GM19099 (cell line): ENCODE data around the gene VPS39.

Experiments
- POLR2A ChIP-seq: IDR thresholded peaks from 3 replicates; pipeline ENCODE4 v1.6.1; 2011; ENCODE audit warnings: low read depth; ENCODE audit not compliant: insufficient read length; ENCODE audit errors: extremely low read depth

Gene VPS39

GRCh38 chr15:42146551-42147430, 61.3 kb downstream of the VPS39 start:
- no peak for TF ChIP-seq POLR2A

DNA sequence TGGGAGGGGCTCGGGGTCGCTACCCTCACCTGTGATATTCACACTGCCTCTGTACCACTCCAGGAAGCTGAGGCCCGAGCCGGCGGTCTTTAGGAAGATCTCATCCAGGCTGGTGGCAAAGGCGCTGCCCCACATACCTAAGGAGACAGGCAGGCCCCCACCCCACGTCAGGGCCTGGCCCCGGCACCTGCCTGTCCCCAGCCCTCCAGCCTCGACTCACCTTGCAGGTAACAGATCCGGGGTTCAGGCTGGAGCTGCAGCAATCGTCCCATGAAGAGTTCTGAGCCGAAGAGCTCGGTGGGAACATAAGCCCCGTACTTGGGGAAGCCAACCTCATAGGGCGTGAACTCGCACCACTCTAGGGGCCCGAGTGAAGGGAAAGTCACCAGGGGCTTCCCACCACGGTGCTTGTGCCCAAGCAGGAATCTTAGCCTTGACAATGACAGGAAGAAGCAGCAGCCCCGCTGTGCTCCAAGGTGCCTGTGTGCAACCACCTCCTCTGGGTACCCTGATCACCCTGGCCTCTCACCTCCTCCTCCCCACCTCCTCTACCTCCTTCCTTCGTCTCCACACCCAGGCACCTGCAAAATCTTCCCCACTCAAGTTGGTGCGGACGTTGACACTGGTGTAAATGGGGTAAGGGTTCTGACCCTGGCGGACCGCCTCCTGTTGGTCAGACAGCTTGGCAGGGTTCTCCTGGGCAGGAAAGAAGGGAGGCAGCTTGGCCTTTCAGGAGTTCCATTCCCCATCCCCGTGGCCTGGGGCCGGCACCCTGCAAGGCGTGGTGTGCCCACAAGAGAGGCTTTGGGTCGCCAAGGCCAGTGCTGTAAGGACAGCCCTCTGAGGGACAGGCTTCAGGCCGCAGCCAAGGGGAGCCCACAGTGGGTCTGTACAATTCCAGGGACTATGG, 62.3 kb downstream of the VPS39 start:
- TF ChIP-seq POLR2A: no peak

GRCh38 chr15:42144841-42145375, 63.2 kb downstream of the VPS39 start:
- no peak for TF ChIP-seq POLR2A

DNA sequence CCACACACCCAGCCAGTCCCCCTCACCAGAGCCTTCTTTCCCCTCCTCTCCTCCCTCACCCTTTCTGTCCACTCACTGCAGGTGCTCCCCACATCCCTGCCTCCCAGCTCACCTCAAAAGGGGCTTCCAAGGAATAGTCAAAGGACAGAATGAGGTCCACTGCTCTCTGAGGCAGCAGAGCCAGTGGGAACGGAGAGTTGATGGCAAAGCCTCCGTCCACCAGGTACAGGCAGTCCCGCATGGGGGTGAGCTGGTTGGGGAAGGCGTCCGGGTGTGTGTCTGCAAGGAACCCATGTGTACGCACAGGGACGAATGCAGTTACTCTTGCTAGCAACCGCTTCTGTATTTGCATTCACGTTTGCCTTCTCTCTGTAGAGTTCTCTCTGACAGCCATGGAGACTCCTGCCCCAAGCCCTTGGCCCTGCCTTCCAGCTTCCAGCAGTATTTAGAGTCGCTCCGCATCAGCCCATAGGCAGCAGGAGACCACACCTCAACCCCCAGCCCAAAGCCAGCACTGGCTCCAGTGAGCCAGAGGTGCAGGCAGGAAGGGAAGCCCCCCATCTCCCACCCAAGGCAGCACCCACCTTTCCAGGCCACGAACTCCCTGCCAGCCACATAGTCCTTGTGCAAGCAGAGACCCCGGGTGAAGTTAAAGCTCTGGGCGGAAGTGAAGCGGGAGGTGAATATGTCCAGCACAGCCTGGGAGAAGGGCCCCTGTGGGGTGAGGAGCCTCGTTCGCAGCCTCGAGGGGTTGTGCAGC, 64.1 kb downstream of the VPS39 start:
- TF ChIP-seq POLR2A: no peak

GRCh38 chr15:42143356-42143755, 64.7 kb downstream of the VPS39 start:
- TF ChIP-seq POLR2A: no peak

DNA sequence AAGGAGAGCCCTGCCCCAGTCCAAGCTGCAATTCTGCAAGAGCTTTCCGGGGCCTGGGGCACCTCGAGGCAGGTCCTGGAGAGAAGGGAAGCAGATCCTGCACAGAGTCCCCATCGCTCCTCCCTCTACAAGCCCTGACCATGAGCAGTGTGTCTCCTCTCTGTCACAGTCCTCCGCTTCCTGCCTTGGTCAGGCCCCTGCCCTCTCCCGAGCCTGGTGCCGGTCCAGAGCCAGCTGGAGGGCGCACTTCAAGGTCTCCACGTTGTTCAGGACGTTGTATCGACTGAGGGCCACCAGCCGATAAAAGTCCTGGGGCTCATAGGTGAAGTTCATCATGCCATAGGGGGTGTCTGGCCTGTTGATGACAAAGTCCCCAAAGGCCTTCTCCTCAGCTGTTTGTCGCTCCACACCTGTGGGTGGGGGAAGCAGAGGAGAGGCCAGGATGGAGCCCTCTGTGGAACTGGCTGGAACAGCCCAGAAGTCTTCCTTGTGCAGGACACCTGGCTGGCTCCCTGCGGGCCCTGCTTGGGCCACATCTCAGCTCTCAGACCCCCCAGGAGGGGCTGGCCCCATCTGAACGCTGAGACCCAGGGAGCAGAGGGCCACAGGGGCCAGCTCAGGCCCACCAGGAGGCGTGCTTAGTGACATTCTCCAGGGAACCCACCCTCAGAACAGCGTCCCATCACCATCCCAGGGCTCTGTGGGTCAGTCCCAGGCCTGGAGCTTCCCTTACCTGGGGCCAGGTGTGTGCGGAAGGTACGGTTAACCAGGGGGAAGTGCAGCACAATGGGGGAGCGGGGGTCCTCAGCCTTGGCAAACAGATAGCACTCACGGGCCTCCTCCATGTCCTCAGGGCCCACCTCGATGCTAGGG, 66.1 kb downstream of the VPS39 start:
- TF ChIP-seq POLR2A: no peak

- no peak for TF ChIP-seq POLR2A
Observed at GRCh38 chr15:42141246-42141645, 66.9 kb downstream of the VPS39 start.

DNA sequence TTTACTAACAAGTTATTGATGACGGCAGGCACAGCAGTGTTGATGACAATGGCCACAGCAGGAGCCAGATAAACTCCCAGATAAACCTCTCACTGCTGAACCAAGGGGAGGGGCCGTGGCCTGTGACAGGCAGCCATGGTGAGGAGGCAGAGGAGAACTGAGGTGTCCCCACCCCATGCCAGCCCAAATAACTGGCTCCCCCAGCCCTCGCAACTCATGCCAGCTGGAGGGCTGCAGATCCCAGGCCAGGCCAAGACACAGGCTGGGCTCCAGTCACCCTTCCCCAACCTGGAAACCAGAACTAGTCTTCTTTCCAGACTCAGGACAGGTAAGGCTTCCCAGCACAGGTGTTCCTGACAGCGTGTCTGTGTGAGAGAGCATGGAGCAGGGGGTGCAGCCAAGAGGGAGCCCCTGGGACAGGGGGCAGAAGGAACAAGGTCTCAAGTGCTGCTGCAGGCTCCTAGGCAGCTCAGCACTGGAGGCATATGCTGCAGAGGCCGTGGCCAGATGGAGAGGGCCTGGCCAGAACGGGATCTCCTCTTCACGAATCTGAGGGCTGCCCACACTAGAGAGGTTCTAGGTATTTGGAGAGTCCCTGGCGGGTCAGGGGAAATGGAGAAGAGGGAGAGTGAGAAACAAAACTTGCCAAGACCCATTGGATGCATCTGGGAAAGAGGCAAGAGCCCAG, 67.6 kb downstream of the VPS39 start:
- TF ChIP-seq POLR2A: no peak

DNA sequence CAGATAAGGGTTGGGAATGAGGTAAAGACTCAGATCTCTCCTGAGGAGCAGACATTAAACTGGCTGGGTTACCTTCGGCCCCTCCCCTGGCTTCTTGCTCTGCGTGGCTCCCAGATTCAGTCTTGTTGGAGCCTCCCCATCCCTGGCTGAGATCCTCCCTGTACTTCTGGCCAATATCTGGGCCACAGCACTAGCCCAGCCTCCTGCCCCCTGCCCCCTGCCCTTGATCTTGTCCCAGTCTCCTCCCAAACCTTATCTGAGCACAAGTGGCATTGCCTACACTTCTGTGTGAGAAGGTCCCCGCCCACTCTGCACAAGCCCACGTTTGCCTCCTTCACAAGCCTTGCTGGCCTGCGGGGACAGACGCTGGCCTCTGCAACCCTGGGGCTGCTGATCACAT, 68.5 kb downstream of the VPS39 start:
- TF ChIP-seq POLR2A: no peak

DNA sequence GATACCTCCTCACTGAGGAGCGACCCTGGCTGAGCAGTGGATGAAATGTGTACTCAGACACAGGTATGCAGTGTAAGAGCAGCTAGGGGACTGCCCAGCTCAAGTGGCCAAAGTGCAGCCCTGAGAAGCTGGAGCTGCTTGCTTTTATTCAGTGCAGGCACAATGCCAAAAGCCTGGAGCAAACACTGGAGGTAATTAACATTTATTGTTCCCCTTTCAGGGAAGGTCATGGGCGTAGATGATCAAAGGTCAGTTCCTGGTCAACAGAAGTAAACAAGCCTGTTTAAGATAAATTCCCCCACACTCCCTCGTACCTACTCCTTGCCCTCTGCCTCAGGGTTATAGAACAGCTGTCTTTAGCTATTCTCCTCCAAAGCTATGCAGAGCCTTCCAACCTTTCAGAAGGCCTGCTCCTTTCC, 69.1 kb downstream of the VPS39 start:
- TF ChIP-seq POLR2A: no peak

DNA sequence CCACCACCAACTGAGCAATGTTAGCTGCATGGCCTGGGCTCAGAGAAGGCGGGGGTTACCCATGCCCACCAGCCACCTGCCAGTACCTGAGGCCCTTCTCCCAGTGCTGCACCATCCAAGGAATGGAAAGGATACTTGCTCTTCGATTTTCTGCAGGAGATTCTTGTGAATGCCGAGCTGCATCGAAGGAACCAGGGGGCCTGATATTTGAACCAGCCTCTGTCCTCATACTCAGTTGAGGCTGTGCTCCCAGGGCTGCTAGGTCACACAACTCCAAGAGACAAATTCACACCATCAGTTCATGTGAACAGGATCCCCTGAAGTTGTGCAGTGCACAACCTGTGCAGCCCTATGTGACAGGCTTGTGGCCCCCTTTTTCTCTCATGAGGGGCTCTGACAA, 69.7 kb downstream of the VPS39 start:
- TF ChIP-seq POLR2A: no peak

- TF ChIP-seq POLR2A: no peak
Observed at GRCh38 chr15:42137461-42138261, 70.4 kb downstream of the VPS39 start.

DNA sequence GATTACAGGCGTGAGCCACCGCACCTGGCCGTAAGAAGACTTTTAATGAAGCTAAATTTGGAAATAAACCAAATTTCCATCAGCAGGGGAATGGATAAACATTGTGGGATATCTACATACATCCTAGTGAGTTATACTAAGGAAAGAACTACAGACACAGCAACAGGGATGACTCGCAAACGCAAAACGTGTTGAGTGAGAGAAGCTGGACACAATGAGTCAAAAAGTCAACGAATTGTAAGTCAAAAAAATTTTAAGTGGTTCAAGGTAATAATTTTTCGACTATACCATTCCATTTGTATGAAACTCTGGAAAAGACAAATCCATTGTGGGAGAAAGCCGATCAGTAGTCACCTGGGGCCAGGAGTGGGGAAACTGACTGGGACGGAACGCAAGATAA, 71.6 kb downstream of the VPS39 start:
- no peak for TF ChIP-seq POLR2A

GRCh38 chr15:42135351-42135750, 72.8 kb downstream of the VPS39 start:
- no peak for TF ChIP-seq POLR2A
